Right atrium auricular region (tissue), 2 donors: ENCODE measurements around the gene ALKAL2. TPM values are rescaled to one million over a fixed set of nuclear protein-coding genes. Genes with fewer than 3 reads are reported as not detected.
A peak's percentile ranks its signal among the peaks of the same experiment; 100 is the strongest.
"Not testable (repeated sequence)": the region's sequence is repeated elsewhere in the genome, so short reads cannot be mapped to it uniquely, and the experiment has no call there.

Source experiments
- DNase-seq: peaks from one replicate; pipeline ENCODE4 v3.0.0-alpha.2; 2019; ENCODE audit warnings: low spot score
- H3K27ac ChIP-seq, 2 donors: fragments of 200-600 bp; sonication (generic); 1 replicate in 1 of 2; 2 replicates in 1 of 2; pipeline ENCODE4 v1.5.1; 2016 to 2019
- H3K27me3 ChIP-seq, 2 donors: fragments of 200-600 bp; sonication (generic); one replicate each; pipeline versions ENCODE4 v1.5.1 to v1.6.0; 2017 to 2019
- H3K36me3 ChIP-seq: fragments of 200-600 bp; sonication (generic); one replicate; pipeline ENCODE4 v1.5.1; 2016
- H3K4me1 ChIP-seq, 2 donors: fragments of 200-600 bp; sonication (generic); one replicate each; pipeline versions ENCODE4 v1.5.1 to v1.6.0; 2017 to 2019
- H3K4me3 ChIP-seq, 2 donors: fragments of 200-600 bp; sonication (generic); 1 replicate in 1 of 2; 2 replicates in 1 of 2; pipeline ENCODE4 v1.5.1; 2017 to 2019; ENCODE audit warnings: mild to moderate bottlenecking in 1 of 2, moderate library complexity in 1 of 2
- H3K9me3 ChIP-seq, 2 donors: fragments of 200-600 bp; sonication (generic); one replicate each; pipeline ENCODE4 v1.5.1; 2019
- total RNA-seq, 2 donors: library from RNA; depleted of rRNA; stranded (reverse); fragments of >200 nt; gene quantifications; one replicate each; pipeline ENCODE4 v1.1.0, GENCODE V29; 2016
- TF ChIP-seq, protein P1 (sequence below), 2 donors: fragments of 200-600 bp; sonication (generic); IDR thresholded peaks; one replicate each; pipeline ENCODE4 v1.5.1; 2019; ENCODE audit warnings: antibody characterized with exemption in 2 of 2

Gene ALKAL2, protein sequence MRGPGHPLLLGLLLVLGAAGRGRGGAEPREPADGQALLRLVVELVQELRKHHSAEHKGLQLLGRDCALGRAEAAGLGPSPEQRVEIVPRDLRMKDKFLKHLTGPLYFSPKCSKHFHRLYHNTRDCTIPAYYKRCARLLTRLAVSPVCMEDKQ
- 1 to 10 TPM in 1 of 2 donors, not detected in 1; 1.1 TPM for total RNA-seq

DNA sequence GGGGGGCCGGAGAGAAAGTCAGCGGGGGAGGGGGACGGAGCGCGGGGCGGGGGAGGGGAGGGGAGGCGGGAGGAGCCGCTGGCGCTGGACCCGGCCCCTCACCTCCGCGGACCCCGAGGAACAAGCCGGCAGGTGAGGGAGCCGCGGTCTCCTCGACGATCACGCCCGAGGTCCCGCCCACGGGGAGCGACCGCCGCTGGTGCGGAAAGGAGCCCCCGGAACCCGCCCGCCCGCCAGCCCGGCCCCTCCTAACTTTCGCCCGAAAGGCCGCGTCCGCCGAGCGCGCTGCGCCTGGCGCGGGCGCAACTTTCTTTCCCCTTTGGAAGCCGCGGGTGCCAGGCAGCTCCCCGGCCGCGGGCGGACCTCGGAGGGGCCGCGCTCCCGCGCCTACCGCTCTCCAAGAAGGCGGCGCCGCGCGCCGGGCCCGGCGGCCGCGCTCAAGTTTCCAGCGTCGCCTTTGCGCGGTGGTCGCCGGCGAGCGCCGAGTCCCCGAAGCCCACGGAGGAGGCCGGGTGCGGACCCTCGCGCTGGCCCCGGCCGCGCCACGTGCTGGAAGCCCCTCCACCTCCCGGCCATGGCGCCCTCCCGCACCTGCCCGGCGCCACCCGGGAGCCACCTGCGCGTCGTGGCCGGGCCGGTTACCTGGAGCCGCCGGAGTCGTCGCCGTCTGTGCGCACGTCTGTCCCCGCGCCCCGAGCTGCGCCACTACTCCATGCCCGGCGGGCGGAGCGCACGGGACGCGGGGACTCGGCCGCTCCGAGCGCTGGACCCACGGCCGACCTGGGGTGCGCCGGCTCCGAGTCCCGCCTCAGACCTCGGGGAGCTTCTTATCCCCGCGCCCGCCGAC lies at the start of gene ALKAL2:
TSS of gene ALKAL2 (minus strand) at position 181 of the 847 bp plus-strand sequence. CDS start 256 bp downstream, outside the sequence.
- H3K9me3 ChIP-seq, result no peaks in the 10 kb centered on the region
- no peaks in the 10 kb centered on the region for H3K36me3 ChIP-seq
- H3K27me3 ChIP-seq, result peaks cover 4 to 19% of the 10 kb centered on the region in 2 donors
- peak within 1 kb of the TSS; percentile 17 to 56 for H3K4me3 ChIP-seq
- H3K4me1 ChIP-seq, result peaks cover 0 to 34% of the 10 kb centered on the region in 2 donors
- no peak within 1 kb of the TSS for H3K27ac ChIP-seq
- TF ChIP-seq, protein P1, sequence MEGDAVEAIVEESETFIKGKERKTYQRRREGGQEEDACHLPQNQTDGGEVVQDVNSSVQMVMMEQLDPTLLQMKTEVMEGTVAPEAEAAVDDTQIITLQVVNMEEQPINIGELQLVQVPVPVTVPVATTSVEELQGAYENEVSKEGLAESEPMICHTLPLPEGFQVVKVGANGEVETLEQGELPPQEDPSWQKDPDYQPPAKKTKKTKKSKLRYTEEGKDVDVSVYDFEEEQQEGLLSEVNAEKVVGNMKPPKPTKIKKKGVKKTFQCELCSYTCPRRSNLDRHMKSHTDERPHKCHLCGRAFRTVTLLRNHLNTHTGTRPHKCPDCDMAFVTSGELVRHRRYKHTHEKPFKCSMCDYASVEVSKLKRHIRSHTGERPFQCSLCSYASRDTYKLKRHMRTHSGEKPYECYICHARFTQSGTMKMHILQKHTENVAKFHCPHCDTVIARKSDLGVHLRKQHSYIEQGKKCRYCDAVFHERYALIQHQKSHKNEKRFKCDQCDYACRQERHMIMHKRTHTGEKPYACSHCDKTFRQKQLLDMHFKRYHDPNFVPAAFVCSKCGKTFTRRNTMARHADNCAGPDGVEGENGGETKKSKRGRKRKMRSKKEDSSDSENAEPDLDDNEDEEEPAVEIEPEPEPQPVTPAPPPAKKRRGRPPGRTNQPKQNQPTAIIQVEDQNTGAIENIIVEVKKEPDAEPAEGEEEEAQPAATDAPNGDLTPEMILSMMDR (IDR thresholded peaks at IDR 0.05), result no peak
- no peak for DNase-seq

DNA sequence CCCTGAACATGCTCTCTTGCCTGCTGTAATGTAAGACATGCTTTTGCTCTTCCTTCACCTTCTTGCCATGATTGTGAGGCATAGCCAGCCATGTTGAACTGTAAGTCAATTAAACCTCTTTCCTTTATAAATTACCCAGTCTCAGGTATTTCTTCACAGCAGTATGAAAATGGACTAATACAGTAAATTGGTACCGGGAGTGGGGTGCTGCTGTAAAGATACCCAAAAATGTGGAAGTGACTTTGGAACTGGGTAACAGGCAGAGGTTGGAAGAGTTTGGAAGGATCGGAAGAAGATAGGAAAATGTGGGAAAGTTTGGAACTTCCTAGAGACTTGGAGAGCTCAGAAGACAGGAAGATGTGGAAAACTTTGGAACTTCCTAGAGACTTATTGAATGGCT lies 49.1 kb upstream of the ALKAL2 start:
- H3K4me1 ChIP-seq, H3K36me3 ChIP-seq, DNase-seq, H3K4me3 ChIP-seq, H3K27ac ChIP-seq, H3K27me3 ChIP-seq: not testable (repeated sequence)
- H3K9me3 ChIP-seq, result peaks cover 3 to 35% of the 10 kb centered on the region in 2 donors

DNA sequence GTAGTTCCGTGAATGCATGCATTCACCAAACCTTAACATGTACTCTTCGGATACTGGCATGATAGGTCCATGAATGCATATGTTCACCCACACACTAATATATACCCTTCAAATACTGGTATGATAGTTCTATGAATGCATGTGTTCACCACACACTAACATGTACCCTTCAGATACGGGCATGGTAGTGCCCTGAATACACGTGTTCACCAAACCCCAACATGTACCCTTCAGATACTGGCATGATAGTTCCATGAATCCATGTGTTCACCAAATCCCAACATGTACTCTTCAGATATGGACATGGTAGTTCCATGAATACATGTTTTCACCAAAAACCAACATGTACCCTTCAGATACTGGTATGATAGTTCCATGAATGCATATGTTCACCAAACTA lies 48.5 kb upstream of the ALKAL2 start:
- Histone ChIP-seq H3K4me1 (no peaks in the 10 kb centered on the region), H3K36me3 (no peaks in the 10 kb centered on the region), H3K4me3 (no peak overlapping the region), H3K27me3 (no peaks in the 10 kb centered on the region), H3K9me3 (peaks cover 3 to 35% of the 10 kb centered on the region in 2 donors), H3K27ac (no peak overlapping the region)
- DNase-seq, result no peak
- TF ChIP-seq, protein P1 (IDR thresholded peaks at IDR 0.05), result no peak

DNA sequence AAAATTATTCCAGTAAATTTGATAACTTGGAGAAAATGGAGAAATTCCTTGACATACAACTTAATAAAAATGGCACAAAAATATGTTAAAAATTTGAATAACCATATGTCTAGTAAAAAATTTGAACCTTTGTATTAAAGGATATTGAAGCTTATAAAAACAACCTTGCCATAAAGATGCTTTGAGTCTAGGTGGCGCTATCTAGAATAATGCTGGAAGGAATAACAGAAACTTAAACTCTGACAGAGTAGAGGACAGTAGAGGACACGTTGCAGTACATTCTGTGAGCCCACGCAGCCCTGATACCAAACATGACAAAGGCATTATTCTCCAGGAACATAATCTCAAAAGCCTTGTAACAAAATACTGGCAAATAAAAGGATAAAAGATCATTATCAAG lies 44.7 kb upstream of the ALKAL2 start:
- Histone ChIP-seq H3K27ac (no peak overlapping the region), H3K4me3 (no peak overlapping the region), H3K27me3 (no peaks in the 10 kb centered on the region), H3K36me3 (no peaks in the 10 kb centered on the region), H3K9me3 (peaks cover 3 to 22% of the 10 kb centered on the region in 2 donors), H3K4me1 (no peaks in the 10 kb centered on the region)
- TF ChIP-seq, protein P1 (IDR thresholded peaks at IDR 0.05), result no peak
- DNase-seq, result no peak

DNA sequence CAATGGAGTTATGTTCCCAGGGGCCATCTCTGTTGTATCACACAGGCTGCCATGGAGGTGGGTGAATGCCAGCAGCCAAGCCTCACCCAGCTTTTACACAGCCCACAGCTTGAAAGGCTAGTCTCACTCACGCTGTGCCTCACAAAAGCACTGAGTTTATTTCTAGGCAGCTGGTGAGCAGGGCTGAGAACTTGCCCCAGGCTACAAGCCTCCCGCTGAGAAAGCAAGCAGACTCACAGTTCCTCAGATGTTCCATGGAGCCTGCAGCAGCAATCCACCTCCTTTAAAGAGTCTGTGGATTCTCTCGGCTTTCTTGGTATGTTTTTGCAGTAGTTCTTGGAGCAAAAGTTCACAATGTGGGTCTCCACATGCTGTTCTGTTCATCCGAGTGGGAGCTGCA lies 40.9 kb upstream of the ALKAL2 start:
- Histone ChIP-seq H3K27me3 (no peaks in the 10 kb centered on the region), H3K9me3 (peaks cover 0 to 4% of the 10 kb centered on the region in 2 donors), H3K36me3 (no peaks in the 10 kb centered on the region), H3K27ac (no peak overlapping the region), H3K4me3 (no peak overlapping the region), H3K4me1 (no peaks in the 10 kb centered on the region)
- no peak for DNase-seq
- TF ChIP-seq, protein P1 (IDR thresholded peaks at IDR 0.05), result no peak

DNA sequence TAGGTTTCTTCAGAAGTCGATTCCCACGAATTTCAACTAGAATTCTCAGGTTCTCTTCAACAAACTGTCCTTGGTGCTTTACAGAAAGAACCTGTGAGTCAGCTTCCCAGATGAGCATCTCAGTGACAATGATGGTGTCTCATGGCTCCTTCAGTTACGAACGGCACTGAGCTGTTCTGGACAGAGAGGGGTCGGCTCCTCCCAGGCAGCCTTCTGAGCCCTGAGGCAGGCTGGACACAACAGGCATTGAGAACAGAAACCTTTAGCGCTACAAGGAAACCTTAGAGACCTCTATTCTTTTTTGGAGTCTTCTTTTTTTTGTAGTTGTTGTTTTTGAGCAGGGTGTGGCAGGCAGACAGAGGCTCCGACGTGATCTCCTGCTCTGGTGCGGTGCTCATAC lies 35.1 kb upstream of the ALKAL2 start:
- Histone ChIP-seq H3K27me3 (no peaks in the 10 kb centered on the region), H3K4me1 (no peaks in the 10 kb centered on the region), H3K4me3 (no peak overlapping the region), H3K27ac (no peak overlapping the region), H3K36me3 (no peaks in the 10 kb centered on the region), H3K9me3 (peaks cover 0 to 4% of the 10 kb centered on the region in 2 donors)
- no peak for DNase-seq
- TF ChIP-seq, protein P1 (IDR thresholded peaks at IDR 0.05), result no peak
